Endothelial cell (in vitro differentiated cells): ENCODE data around the gene NPLOC4. TPM values are rescaled to one million over a fixed set of nuclear protein-coding genes. Genes with fewer than 3 reads are reported as not detected.

Experiments
- DNase-seq: peaks from one replicate; pipeline ENCODE4 v3.0.0; 2021; ENCODE audit warnings: low spot score
- H3K27ac Mint-ChIP-seq: one replicate; pipeline ENCODE4 v1.8.0; 2021; ENCODE audit warnings: mixed read lengths, inconsistent platforms; ENCODE audit not compliant: unreplicated experiment
- H3K27me3 Mint-ChIP-seq: one replicate; pipeline ENCODE4 v1.8.0; 2021; ENCODE audit warnings: mild to moderate bottlenecking, moderate library complexity, mixed read lengths, inconsistent platforms; ENCODE audit not compliant: unreplicated experiment
- H3K36me3 Mint-ChIP-seq: one replicate; pipeline ENCODE4 v1.8.0; 2021; ENCODE audit warnings: mild to moderate bottlenecking, low read depth, mixed read lengths, inconsistent platforms; ENCODE audit not compliant: unreplicated experiment
- H3K4me1 Mint-ChIP-seq: one replicate; pipeline ENCODE4 v1.8.0; 2021; ENCODE audit warnings: mild to moderate bottlenecking, mixed read lengths, inconsistent platforms; ENCODE audit not compliant: unreplicated experiment
- H3K4me3 Mint-ChIP-seq: one replicate; pipeline ENCODE4 v1.8.0; 2021; ENCODE audit warnings: mild to moderate bottlenecking, mixed read lengths, inconsistent platforms; ENCODE audit not compliant: unreplicated experiment
- H3K9me3 Mint-ChIP-seq: one replicate; pipeline ENCODE4 v1.8.0; 2021; ENCODE audit warnings: mixed read lengths, inconsistent platforms; ENCODE audit not compliant: unreplicated experiment
- total RNA-seq: library from RNA; stranded (reverse); fragmentation: NEBNext Ultra II Directional; extraction: Animal tissue kit (Norgen Biotek cat#: 25700); gene quantifications from one replicate; pipeline ENCODE4 v1.2.1, GENCODE V29; 2021; ENCODE audit not compliant: unreplicated experiment
- TF ChIP-seq, protein P1 (sequence below): fragments of 200-600 bp; sonication (generic); IDR thresholded peaks from one replicate; pipeline ENCODE4 v1.5.0; 2021; ENCODE audit warnings: antibody characterized with exemption; ENCODE audit not compliant: unreplicated experiment

NPLOC4 gene
- total RNA-seq, 1 donor from 2014 or later = 133 TPM

DNA sequence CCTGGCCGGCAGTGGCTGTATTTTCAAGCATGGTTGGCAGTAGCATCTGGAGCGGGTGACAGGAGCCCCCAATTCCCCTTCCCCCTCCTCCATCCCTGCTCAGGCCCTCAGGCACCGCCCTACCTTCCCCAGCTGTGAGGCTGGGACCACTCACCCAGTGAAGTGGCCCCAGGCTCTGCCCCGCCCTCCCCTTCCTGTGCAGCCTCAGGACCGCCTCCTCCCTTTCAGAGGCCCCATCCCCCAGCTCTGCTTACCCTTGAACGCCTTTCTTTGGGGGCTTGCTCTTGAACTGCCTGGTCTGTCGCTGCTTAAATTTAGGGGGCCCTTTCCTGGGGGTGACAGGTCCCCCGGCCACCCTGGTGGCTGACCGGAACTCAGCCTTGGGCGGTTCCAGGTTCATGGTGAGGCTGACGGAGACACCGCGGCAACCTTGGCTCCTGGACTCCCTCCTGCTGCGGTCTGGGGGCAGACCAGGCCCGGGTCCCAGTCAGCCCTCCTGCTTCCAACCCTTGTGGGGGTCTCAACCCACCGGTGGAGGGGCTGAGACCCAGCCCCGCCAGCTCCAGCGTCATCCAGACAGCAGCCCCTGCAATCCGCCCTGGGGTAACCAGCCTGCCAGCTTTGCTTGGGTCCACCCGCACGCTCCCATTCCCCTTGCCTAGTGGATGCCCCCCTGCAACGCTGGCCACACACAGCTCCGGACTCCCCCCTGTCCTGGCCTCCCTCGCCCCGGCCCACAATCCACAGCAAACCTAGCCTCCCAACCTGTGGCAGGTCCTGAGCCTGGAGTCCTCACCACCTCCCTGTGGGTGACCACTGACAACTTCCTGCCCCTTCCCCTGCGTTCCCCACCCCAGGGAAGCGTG lies 16.2 kb upstream of the NPLOC4 start:
- H3K27me3 Mint-ChIP-seq = peaks cover 15% of the 10 kb centered on the region
- no peak overlapping the region for H3K27ac Mint-ChIP-seq
- no peak for DNase-seq
- TF ChIP-seq, protein P1, sequence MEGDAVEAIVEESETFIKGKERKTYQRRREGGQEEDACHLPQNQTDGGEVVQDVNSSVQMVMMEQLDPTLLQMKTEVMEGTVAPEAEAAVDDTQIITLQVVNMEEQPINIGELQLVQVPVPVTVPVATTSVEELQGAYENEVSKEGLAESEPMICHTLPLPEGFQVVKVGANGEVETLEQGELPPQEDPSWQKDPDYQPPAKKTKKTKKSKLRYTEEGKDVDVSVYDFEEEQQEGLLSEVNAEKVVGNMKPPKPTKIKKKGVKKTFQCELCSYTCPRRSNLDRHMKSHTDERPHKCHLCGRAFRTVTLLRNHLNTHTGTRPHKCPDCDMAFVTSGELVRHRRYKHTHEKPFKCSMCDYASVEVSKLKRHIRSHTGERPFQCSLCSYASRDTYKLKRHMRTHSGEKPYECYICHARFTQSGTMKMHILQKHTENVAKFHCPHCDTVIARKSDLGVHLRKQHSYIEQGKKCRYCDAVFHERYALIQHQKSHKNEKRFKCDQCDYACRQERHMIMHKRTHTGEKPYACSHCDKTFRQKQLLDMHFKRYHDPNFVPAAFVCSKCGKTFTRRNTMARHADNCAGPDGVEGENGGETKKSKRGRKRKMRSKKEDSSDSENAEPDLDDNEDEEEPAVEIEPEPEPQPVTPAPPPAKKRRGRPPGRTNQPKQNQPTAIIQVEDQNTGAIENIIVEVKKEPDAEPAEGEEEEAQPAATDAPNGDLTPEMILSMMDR = no peak
- H3K4me1 Mint-ChIP-seq = peaks cover 10% of the 10 kb centered on the region
- H3K9me3 Mint-ChIP-seq = no peaks in the 10 kb centered on the region
- H3K4me3 Mint-ChIP-seq = no peak overlapping the region
- H3K36me3 Mint-ChIP-seq = no peaks in the 10 kb centered on the region

DNA sequence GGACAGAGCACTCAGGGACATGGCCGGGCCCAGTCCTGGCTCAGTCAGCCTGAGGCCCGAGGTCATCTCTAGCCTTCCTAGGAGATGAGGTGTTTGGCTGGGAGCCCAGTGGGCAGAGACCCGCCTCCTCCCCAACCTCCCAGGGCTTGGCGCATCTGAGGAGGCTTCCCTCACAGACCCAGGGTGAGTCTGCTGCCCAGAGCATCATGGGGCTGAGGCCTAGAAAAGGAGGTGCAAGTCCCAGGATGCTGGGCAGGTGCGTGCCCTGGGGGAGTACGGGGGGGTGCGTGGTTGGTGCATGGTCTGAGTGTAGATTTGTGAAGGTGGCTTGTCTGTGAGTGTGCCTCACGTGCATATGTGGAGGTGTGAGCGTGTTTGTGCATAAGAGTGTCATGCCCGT lies 14.8 kb upstream of the NPLOC4 start:
- H3K36me3 Mint-ChIP-seq = no peaks in the 10 kb centered on the region
- peak overlapping the region; percentile 31 for H3K4me3 Mint-ChIP-seq
- no peak overlapping the region for H3K27ac Mint-ChIP-seq
- no peak for DNase-seq
- TF ChIP-seq, protein P1 = no peak
- peaks cover 2% of the 10 kb centered on the region for H3K4me1 Mint-ChIP-seq
- peaks cover 23% of the 10 kb centered on the region for H3K27me3 Mint-ChIP-seq
- H3K9me3 Mint-ChIP-seq = no peaks in the 10 kb centered on the region

DNA sequence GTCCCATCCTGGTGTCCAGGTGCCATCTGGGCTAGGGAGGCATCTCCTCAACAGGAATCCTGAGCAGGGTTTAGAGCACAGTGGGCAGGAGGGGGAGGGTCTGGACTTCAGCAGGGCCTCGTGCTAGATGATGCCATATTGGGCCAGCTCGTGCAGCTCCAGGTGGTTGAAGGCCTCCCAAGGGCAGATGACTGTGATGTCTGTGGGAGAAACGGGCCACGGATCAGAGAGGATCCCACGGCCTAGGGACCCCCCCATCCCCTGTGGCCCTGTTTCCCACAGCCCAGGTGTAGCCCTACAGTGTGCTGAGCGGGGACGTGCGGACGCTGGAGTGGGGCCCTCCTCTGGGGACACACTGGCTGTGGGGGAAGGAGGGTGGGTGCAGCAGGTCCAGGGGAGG lies 14.0 kb upstream of the NPLOC4 start:
- no peaks in the 10 kb centered on the region for H3K9me3 Mint-ChIP-seq
- TF ChIP-seq, protein P1 = no peak
- H3K27me3 Mint-ChIP-seq = peaks cover 26% of the 10 kb centered on the region
- H3K4me3 Mint-ChIP-seq = no peak overlapping the region
- H3K4me1 Mint-ChIP-seq = peaks cover 2% of the 10 kb centered on the region
- no peak overlapping the region for H3K27ac Mint-ChIP-seq
- DNase-seq = no peak
- no peaks in the 10 kb centered on the region for H3K36me3 Mint-ChIP-seq

DNA sequence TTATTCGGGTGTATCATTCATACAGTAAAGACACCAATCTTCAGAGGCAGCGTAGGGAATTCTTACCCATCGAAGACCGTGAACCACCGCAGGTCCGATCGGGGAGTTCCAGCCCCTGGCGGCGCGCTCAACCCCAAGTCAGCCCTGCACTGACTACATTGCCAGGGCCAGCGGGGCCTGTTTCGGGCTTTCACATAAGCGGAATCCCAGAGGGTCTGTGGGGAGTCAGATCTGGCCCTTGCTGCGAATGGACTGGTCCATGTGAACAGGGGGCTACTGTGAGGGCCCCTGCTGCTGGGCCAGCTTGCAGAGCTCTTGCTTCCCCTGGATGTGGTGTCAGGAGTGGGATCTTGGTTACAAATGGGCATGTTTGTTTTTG lies 11.8 kb upstream of the NPLOC4 start:
- peaks cover 3% of the 10 kb centered on the region for H3K36me3 Mint-ChIP-seq
- TF ChIP-seq, protein P1 = no peak
- no peak overlapping the region for H3K4me3 Mint-ChIP-seq
- H3K27me3 Mint-ChIP-seq = peaks cover 33% of the 10 kb centered on the region
- H3K27ac Mint-ChIP-seq = no peak overlapping the region
- H3K4me1 Mint-ChIP-seq = peaks cover 2% of the 10 kb centered on the region
- no peak for DNase-seq
- H3K9me3 Mint-ChIP-seq = no peaks in the 10 kb centered on the region

DNA sequence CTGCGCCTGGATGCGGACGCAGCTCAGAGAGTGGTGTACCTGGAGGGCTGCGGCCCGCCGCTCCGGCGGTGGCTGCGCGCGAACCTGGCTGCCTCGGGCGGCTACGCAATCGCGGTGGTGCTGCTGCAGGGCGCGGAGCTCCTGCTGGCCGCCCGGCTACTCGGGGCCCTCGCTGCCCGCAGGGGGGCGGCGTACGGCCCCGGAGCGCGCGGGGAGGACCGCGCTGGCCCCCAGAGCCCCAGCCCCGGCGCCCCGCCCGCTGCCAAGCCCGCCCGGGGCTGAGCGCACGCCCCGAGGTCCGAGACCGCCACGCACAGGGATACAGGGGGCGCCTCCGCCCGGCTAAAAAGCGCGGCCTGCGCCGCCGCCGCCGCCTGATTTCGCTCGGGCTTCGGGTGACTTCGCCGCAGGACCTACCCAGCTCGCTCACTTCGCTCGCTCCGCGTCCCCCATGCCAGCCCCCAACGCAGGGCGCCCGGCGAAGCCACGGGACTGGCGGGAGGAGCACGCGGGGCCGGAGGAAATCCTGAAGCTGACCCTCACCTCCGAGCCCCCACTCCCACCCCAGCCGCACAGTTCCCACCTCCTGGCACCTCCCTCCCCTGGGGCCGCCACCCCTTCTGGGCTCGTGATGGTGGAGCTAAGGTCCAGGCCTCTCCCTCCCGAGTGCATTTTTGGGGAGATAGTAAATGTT lies 11.2 kb upstream of the NPLOC4 start:
- H3K27me3 Mint-ChIP-seq = peaks cover 28% of the 10 kb centered on the region
- H3K4me3 Mint-ChIP-seq = no peak overlapping the region
- no peak for DNase-seq
- H3K9me3 Mint-ChIP-seq = no peaks in the 10 kb centered on the region
- no peak overlapping the region for H3K27ac Mint-ChIP-seq
- H3K4me1 Mint-ChIP-seq = peaks cover 2% of the 10 kb centered on the region
- H3K36me3 Mint-ChIP-seq = peaks cover 3% of the 10 kb centered on the region
- TF ChIP-seq, protein P1 = no peak
